Activated effector memory CD4-positive, alpha-beta T cell treated with anti-CD3 and anti-CD28 coated beads, Interleukin-2, amount 50 U/mL, for 16 hours (primary cell): ENCODE results near the gene CDK2AP2.
A peak's percentile ranks its signal among the peaks of the same experiment; 100 is the strongest.
"Not testable (repeated sequence)": the region's sequence is repeated elsewhere in the genome, so short reads cannot be mapped to it uniquely, and the experiment has no call there.

Source experiments
- DNase-seq: peaks from one replicate; pipeline ENCODE4 v3.0.0-alpha.2; 2020

The CDK2AP2 gene

GRCh38 chr11:67465530-67465929 is 42.4 kb downstream of the CDK2AP2 start:
- not testable (repeated sequence) for DNase-seq

DNA sequence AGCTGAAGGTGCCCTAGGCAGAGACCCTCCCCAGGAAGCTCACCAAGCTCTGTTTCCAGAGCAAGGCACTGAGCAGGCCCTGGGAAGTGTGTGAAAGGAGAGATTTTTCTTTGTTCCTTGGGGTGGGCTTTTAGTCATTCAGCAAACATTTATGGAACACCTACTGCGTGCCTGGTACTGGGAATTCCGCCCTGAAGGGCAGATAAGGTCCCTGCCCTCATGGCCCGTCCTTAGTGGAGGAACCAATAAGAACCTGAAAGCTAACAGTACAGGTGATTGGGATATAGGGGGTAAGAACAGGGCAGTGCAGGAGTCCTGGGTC is 42.8 kb downstream of the CDK2AP2 start:
- DNase-seq = no peak

GRCh38 chr11:67464411-67465188 is 43.4 kb downstream of the CDK2AP2 start:
- peak; percentile 97 for DNase-seq

- DNase-seq = no peak
Measured at GRCh38 chr11:67463680-67464410, 44.1 kb downstream of the CDK2AP2 start.

DNA sequence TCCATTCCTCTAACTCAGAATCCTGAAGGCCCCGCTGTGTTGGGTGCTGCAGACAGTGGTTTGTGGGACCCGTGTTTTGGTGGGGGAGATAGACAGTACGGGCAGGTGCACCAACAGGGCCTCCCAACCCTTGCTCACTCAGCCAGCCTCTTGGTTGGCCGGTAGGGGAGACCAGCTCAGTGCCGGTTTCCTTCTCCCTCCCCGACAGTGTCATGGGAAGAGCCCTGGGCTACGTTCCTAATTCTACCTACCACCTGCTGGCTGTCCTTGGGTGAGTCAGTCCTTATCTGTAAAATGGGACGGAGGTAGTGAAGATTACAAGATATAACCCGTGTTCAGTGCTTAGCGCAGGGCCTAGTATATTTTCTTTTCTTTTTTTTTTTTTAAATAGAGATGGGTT is 44.8 kb downstream of the CDK2AP2 start:
- DNase-seq = no peak

DNA sequence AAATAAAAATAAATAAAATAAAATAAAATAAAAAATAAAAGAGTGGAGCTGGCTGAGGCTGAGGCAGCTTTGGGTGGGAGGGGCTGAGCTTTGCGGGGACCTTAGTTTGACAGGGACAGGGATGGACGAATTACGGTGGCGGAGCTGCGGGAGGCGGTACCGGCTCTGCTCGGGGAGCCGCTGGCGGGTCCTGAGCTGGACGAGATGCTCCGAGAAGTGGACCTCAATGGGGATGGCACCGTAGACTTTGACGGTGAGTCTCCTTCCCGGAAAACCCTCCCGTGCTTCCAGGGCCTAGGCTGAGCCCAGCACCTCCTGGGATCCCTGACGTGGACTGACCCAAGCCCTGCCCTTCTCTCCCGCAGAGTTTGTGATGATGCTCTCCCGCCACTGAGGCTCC is 49.7 kb downstream of the CDK2AP2 start:
- DNase-seq = no peak

- DNase-seq = no peak
Measured at GRCh38 chr11:67457453-67457852, 50.5 kb downstream of the CDK2AP2 start.
